SJSA1 (cell line): ENCODE measurements around the gene EHD1. TPM values are rescaled to one million over a fixed set of nuclear protein-coding genes. Genes with fewer than 3 reads are reported as not detected.

ENCODE experiments used
- DNase-seq, 2 experiments: peaks; one replicate each; pipeline ENCODE4 v3.0.0-alpha.2; 2015 to 2020; ENCODE audit warnings: low spot score in 2 of 2, low read depth in 1 of 2
- H3K27ac ChIP-seq: fragments of 250-450 bp; sonication (Bioruptor Pico); 2 replicates; pipeline ENCODE4 v1.5.1; 2020; ENCODE audit warnings: mild to moderate bottlenecking, moderate library complexity
- H3K27me3 ChIP-seq: fragments of 250-450 bp; sonication (Bioruptor Pico); replicated peaks from 2 replicates; pipeline ENCODE4 v1.5.1; 2020; ENCODE audit warnings: mild to moderate bottlenecking, moderate library complexity
- H3K36me3 ChIP-seq: fragments of 250-450 bp; sonication (Bioruptor Pico); 2 replicates; pipeline ENCODE4 v1.5.1; 2020; ENCODE audit warnings: mild to moderate bottlenecking
- H3K4me1 ChIP-seq: fragments of 250-450 bp; sonication (Bioruptor Pico); replicated peaks from 2 replicates; pipeline ENCODE4 v1.6.1; 2021; ENCODE audit warnings: mild to moderate bottlenecking
- H3K4me3 ChIP-seq: fragments of 250-450 bp; sonication (Bioruptor Pico); 2 replicates; pipeline ENCODE4 v1.5.1; 2020; ENCODE audit warnings: mild to moderate bottlenecking
- H3K9me3 ChIP-seq: fragments of 250-450 bp; sonication (Bioruptor Pico); replicated peaks from 2 replicates; pipeline ENCODE4 v1.5.1; 2020; ENCODE audit warnings: mild to moderate bottlenecking
- total RNA-seq: library from RNA; depleted of rRNA; stranded (reverse); fragments of >200 nt; shearing (Covaris generic); gene quantifications from 2 replicates; pipeline ENCODE4 v1.2.3, GENCODE V29; 2014; rRNA removed

The EHD1 gene
- total RNA-seq: 75.2 and 85.7 TPM in 2 replicates

DNA sequence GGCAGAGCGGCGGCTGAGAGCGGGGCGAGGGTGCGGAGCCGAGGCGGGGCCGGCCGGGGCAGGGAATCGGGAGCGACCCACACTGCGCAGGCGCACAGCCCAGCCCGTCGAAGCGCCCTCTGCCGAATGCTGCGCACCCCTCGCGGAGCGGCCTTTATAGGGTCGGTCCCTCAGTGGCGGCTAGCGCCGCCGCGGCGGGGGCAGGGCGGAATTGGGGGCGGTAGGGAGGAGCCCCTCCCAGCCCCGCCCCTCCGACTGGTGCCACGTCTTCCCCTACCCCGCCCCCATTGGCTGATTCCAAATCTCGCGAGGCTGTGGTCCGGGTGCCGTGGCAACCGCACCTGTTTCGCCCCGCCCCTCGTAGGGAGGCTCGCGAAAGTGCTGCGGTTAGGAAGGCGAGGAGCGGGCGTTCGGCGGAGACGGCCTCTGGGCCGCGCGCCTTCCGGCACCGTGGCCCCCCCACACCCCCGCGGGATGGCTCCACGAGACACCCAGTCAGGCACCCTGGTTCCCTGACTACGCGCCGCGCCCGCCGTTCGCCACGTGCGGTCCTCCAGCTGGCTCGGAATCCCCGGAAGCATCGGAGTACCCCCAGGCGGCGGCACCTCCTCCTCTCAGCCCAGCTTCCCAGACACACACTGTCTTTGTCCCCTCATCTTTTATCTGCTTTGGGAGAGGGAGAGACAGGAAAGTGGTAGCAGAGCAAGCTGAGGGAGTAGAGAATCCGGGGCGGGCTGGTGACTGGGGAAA lies at the start of gene EHD1:
Gene EHD1 (minus strand): TSS at position 128 of the 750 bp plus-strand sequence. CDS start 157 bp downstream, outside the sequence.
- peak within 1 kb of the TSS; percentile 12 for H3K27ac ChIP-seq
- H3K27me3 ChIP-seq: no peaks in the 10 kb centered on the region
- H3K9me3 ChIP-seq: no peaks in the 10 kb centered on the region
- H3K36me3 ChIP-seq: peaks cover 36% of the 10 kb centered on the region
- peaks cover 29% of the 10 kb centered on the region for H3K4me1 ChIP-seq
- H3K4me3 ChIP-seq: peak within 1 kb of the TSS; percentile 75
- peak; percentile 100 for DNase-seq

DNA sequence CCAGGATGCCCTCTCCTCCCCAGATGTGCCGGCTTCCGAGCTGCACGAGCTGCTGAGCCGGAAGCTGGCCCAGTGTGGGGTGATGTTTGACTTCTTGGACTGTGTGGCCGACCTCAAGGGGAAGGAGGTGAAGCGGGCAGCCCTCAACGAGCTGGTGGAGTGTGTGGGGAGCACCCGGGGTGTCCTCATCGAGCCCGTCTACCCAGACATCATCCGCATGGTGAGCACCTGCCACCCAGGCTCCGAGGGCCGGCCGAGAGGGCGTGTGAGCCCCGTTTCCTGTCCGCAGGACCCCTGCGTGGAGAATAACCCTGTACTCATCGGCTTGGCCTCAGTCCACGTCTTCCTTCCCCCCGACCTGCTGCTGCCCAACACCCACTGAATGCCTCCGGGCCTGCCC lies 48.3 kb upstream of the EHD1 start:
- no peak for DNase-seq
- H3K9me3 ChIP-seq: no peaks in the 10 kb centered on the region
- H3K36me3 ChIP-seq: peaks cover 52% of the 10 kb centered on the region
- no peak overlapping the region for H3K4me3 ChIP-seq
- no peaks in the 10 kb centered on the region for H3K27me3 ChIP-seq
- peaks cover 16% of the 10 kb centered on the region for H3K4me1 ChIP-seq
- no peak overlapping the region for H3K27ac ChIP-seq

DNA sequence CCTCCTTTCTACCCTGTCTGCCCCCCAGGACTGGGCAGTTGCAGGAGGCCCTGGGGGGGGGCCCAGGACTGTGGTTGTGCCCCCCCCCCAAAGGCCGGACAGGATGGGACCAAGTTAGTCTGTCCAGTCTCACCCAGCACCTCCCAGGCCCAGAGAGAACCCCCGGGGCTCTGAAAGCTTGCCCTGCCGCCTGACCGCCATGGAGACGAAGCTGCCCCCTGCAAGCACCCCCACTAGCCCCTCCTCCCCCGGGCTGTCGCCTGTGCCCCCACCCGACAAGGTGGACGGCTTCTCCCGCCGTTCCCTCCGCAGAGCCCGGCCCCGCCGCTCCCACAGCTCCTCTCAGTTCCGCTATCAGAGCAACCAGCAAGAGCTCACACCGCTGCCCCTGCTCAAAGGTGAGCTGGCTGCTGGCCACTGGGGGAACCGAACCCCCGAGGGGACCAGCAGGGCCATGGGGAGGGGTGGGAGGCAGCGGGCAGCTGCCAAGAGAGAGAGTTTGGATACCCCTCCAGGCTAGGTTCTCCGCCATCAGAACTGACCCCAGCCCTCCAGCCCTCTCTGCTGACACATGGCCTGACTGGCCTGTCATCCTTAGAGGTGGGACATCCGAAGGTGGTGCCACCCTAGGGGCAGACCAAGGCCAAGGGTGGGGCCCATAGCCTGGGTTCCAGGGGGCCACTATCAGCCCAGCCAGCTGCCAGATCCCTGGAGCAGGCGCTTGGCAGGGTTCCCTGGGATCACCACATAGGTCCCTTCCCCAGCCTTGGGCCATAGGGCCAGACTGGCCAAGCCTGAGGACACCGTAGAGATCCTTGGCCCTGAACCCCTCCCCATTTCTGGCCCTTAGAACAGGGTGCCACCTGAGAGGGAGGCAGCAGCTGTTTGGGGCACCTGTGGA lies 47.4 kb upstream of the EHD1 start:
- peaks cover 16% of the 10 kb centered on the region for H3K4me1 ChIP-seq
- no peak overlapping the region for H3K27ac ChIP-seq
- H3K27me3 ChIP-seq: no peaks in the 10 kb centered on the region
- H3K4me3 ChIP-seq: peak overlapping the region; percentile 77
- peak in 1 of 2 experiments; percentile 59 for DNase-seq
- H3K36me3 ChIP-seq: peaks cover 43% of the 10 kb centered on the region
- H3K9me3 ChIP-seq: no peaks in the 10 kb centered on the region

DNA sequence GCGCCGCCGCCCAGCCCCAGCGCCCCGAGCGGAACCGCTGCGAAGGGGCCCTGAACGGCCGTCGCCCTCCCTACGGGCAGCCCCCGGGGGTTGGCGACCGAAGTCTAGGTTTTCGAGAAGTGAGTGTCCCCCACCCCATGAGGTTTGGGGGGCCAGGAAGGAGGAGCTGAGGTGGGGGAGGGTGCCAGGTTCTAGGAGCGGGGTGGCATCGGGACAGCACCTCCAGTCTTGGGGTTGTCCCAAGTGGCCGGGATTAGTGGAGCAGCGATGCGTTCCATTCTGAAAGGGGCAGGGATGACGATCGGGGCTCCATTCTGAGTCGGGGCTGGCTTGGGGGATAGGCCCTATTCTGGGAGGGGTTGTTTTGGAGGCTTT lies 46.5 kb upstream of the EHD1 start:
- peak in 1 of 2 experiments; percentile 26 for DNase-seq
- Histone ChIP-seq H3K4me1 (peaks cover 16% of the 10 kb centered on the region), H3K36me3 (peaks cover 35% of the 10 kb centered on the region), H3K27ac (peak overlapping the region; percentile 63), H3K27me3 (no peaks in the 10 kb centered on the region), H3K9me3 (no peaks in the 10 kb centered on the region), H3K4me3 (peak overlapping the region; percentile 77)

DNA sequence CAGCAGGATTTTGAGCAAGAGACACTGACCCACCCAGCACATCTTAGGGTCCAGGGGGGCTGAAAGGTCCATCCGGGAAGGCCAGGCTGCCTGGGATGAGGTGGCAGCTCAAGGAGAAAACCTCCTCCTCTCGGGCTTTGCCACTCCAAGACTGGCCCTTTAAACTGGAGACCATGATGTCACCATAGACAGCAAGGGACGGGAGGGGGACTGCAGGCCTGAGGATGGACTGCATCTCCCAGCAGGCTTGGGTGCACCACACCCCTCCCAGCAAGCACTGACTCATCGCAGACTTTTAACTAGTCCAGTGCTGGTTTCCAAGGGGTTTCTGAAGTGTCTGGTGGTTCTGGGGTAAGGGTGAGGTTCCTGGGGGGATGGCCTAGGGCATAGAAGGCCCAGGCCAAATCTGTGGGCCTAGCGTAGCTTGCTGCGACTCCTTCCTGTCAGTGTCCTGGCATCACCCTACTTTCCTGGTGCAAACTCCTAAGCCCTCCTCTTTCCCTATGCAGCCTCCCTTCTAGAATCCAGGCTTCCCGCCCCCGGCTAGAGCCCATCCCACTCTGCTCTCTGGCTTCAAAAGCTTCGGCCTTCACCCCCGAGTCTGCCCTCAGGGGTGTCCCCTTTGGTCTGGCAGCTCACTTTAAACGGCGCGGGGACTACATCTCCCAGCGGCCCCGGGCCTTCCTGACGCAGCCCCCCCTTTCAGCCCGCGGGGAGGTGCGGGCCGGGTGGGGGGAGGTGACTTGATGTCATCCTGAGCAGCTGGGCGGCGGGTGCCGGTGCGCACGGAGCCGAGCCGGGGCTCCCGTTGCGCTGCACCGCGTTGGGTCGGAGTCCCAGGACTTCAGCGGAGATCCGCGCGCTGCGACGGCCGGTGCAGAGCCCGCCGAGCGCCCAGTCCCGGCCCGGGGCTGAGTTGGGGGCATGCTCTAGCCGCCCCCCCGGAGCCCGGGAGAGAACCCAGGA lies 45.8 kb upstream of the EHD1 start, which contains the start of gene PPP2R5B:
Gene PPP2R5B (plus strand): TSS at position 746 of the 966 bp plus-strand sequence. CDS start 1,046 bp downstream, outside the sequence.
- peak within 1 kb of the TSS; percentile 77 for H3K4me3 ChIP-seq
- no peaks in the 10 kb centered on the region for H3K9me3 ChIP-seq
- no peaks in the 10 kb centered on the region for H3K27me3 ChIP-seq
- H3K4me1 ChIP-seq: peaks cover 16% of the 10 kb centered on the region
- H3K36me3 ChIP-seq: peaks cover 29% of the 10 kb centered on the region
- peak; percentile 96 to 99 for DNase-seq
- H3K27ac ChIP-seq: peak within 1 kb of the TSS; percentile 63

DNA sequence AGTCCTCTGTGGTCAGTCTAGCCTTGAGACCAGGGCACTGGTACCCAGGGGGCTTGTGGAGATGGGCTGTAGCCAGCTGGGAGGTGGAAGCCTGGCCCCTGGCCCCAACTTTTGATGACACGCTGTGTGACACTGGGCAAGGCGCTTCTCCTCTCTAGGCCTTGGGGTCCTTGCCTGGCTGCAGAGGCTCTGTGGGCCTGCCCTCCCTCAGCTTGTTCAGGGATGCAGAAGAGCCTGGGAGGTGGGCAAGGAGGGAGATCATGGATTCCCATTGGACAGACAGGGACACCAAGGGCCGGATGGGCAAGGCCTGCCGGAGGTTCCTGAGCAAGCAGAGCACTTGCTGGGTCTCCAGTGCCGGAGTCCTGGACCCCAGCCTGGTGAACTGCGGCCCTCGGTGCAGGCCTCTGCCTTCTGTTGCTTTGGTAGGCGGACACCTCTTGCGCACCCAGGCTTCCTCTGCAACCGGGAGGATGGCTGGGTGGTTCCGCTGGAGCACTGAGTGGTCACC lies 44.8 kb upstream of the EHD1 start:
- Histone ChIP-seq H3K4me1 (peaks cover 18% of the 10 kb centered on the region), H3K27ac (no peak overlapping the region), H3K4me3 (no peak overlapping the region), H3K9me3 (no peaks in the 10 kb centered on the region), H3K27me3 (no peaks in the 10 kb centered on the region), H3K36me3 (peaks cover 21% of the 10 kb centered on the region)
- DNase-seq: no peak

DNA sequence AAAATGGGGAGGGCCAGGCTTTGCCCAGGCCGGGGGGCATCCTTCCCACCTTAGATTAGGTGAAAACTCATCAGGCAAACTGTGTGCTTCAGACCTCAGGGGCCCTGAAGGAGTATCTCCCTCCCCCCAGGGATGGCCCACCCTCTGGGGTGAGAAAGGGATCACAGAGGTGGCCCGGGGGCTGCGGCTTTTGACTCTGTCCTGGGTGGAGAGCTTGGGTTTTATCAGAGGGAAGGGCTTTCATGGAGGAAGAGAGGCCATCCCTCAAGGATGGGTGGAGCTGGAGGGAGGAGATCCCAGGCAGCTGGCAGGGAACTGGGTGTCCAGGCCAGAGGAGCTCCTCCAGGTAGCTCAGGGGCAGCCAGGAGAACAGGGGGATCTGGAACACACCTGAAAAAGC lies 43.0 kb upstream of the EHD1 start:
- no peak for DNase-seq
- Histone ChIP-seq H3K9me3 (no peaks in the 10 kb centered on the region), H3K4me1 (peaks cover 25% of the 10 kb centered on the region), H3K4me3 (no peak overlapping the region), H3K36me3 (peaks cover 10% of the 10 kb centered on the region; the same call in 1 of the 2 replicates), H3K27me3 (no peaks in the 10 kb centered on the region), H3K27ac (no peak overlapping the region)

DNA sequence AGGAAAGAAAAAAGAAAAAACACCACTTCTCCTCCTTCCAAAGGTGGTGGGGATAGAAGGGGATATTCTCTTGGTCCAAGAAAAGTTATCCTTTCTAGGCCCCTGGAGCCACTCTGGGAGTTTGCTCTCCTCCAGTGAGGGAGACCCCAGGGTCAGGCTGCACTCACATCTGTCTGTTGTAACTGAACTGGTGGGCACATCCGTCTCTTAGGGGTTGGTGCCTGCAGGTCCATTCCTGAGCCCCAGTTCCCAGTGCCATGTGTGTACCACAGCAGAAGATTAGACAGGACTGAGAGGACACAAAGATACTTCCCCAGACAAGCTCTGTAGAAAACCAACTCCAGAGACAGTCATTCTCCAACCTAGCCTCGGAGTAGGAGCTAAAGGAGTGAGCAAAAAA lies 41.7 kb upstream of the EHD1 start:
- Histone ChIP-seq H3K4me1 (peaks cover 30% of the 10 kb centered on the region), H3K27ac (no peak overlapping the region), H3K4me3 (no peak overlapping the region), H3K36me3 (peaks cover 6% of the 10 kb centered on the region; the same call in 1 of the 2 replicates), H3K27me3 (no peaks in the 10 kb centered on the region), H3K9me3 (no peaks in the 10 kb centered on the region)
- DNase-seq: no peak

DNA sequence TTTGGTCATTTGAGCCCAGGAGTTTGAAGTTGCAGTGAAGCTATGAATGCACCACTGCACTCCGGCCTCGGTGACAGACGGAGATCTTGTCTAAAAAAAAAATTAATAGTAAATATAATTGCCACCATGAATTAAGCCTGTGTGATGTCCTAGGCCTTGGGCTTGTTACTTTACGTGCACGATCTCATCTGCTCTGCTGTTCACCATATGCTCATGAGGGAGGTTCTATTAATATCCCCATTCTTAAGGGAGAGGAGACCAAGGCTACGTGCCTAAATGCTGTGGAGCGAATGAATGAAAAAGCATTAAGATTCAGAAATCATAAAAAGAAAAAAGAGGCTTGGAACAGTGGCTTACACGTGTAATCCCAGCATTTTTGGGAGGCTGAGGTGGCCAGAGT lies 41.2 kb upstream of the EHD1 start:
- no peaks in the 10 kb centered on the region for H3K9me3 ChIP-seq
- DNase-seq: no peak
- H3K4me3 ChIP-seq: no peak overlapping the region
- H3K27me3 ChIP-seq: no peaks in the 10 kb centered on the region
- H3K27ac ChIP-seq: no peak overlapping the region
- peaks cover 27% of the 10 kb centered on the region for H3K4me1 ChIP-seq
- peaks cover 4% of the 10 kb centered on the region; the same call in 1 of the 2 replicates for H3K36me3 ChIP-seq

DNA sequence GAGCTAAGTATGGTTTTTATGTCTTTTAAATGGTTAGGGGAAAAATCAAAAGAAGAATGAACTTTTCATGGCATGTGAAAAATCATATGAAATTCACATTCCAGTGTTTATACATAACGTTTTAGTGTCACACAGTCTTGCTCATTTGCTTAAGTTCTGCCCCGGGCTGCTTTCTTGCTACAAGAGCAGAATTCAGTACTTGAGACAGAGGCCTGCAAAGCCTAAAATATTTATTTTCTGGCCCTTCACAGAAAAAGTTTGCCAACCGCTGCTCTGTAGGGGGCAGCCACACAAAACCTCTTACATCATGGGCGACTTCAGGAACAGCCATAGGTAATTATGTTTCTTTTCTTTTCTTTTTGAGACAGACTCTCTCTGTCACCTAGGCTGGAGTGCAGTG lies 39.6 kb upstream of the EHD1 start:
- Histone ChIP-seq H3K4me1 (peaks cover 17% of the 10 kb centered on the region), H3K9me3 (no peaks in the 10 kb centered on the region), H3K27ac (no peak overlapping the region), H3K36me3 (peaks cover 15% of the 10 kb centered on the region), H3K27me3 (no peaks in the 10 kb centered on the region), H3K4me3 (peak overlapping the region; percentile 60)
- peak; percentile 45 to 59 for DNase-seq

DNA sequence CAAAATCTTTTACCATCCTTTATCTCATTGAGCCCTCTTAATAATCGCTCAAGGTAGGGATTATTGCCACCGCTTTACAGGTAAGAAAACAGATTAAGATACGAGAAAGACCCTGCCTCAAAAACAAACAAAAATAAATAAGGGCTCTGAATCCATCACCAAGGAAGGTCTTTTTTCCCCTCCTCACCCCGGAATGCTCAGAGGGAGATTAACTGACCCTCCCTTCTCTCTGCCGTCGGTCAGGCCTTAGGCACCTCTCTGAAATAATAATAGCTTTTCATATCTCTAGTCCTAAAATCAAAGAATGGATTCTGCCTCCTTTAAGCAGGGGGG lies 39.2 kb upstream of the EHD1 start:
- peaks cover 19% of the 10 kb centered on the region for H3K36me3 ChIP-seq
- DNase-seq: no peak
- H3K9me3 ChIP-seq: no peaks in the 10 kb centered on the region
- no peak overlapping the region for H3K27ac ChIP-seq
- peak overlapping the region; percentile 60 for H3K4me3 ChIP-seq
- H3K27me3 ChIP-seq: no peaks in the 10 kb centered on the region
- peaks cover 17% of the 10 kb centered on the region for H3K4me1 ChIP-seq

DNA sequence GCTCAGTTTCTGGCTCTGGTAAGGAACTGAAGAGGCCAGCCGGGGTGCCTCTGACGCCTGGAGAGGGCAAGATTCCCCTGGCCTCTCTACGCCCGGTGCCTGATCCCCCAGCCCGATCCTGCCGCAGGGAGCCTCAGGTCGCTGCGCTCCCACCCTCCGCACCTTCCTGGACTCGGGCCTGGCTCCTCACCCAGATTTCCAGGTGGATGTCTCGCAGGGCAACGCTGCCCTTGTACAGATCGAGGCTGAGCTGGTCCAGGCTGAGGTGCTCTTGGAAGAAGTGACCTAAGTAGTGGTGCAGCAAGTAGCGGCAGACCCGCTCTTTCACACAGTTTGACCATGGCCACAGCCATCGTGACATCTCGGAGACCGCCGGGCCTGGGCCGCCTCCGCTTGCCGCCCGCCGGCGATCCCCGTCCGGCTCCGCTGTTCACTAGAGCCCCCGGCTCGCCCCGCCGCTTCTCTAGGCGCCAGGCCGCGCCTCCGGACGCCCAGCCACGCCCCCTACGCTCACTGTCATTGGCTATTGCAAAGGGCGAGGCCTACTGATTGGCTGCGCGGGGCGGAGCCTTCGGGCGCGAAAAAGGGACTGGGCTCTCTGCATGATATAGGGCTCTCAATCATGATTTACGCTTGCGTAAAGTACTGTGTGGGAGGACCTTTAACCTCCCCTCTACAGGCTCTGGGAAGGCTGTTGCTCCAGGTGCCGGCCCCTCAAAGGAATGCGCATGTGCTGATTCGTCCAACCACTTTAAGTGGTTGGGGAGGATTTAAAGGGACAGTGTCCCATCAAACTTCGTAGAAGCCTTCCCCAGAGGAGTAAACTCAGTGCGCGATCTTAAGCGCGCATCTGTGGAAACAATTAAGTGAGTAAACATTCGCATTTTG lies 38.6 kb upstream of the EHD1 start, which contains the start of gene ATG2A:
Gene ATG2A (minus strand): TSS at position 435 of the 888 bp plus-strand sequence. CDS start 74 bp downstream, at position 361.
- no peaks in the 10 kb centered on the region for H3K9me3 ChIP-seq
- peak; percentile 100 for DNase-seq
- peak within 1 kb of the TSS; percentile 60 for H3K4me3 ChIP-seq
- H3K36me3 ChIP-seq: peaks cover 25% of the 10 kb centered on the region
- peak within 1 kb of the TSS; percentile 14 for H3K27ac ChIP-seq
- H3K27me3 ChIP-seq: no peaks in the 10 kb centered on the region
- peaks cover 17% of the 10 kb centered on the region for H3K4me1 ChIP-seq
